Astrocyte of the cerebellum (primary cell): ENCODE data around the gene ILRUN.

Experiments
- DNase-seq: peaks from one replicate; pipeline ENCODE4 v3.0.0-alpha.2; 2011; ENCODE audit warnings: low read depth
- H3K4me3 ChIP-seq: 2 replicates; pipeline ENCODE4 v1.5.1; 2011; ENCODE audit warnings: mild to moderate bottlenecking, low read depth, low read length, moderate library complexity
- CTCF ChIP-seq: IDR thresholded peaks from 2 replicates; pipeline ENCODE4 v1.5.1; 2012; ENCODE audit warnings: low read length, low read depth, moderate library complexity, mild to moderate bottlenecking; ENCODE audit errors: missing control alignments
- in situ Hi-C: cut with HindIII; loops from 2 replicates; pipeline ENCODE4 v1.10.0; 2017; ENCODE audit warnings: low sequenced_read_pairs

The ILRUN gene

GRCh38 chr6:34697904-34698559 lies 1.5 kb upstream of the ILRUN start:
- no peak for TF ChIP-seq CTCF
- in situ Hi-C loops, result no loop called here
- H3K4me3 ChIP-seq, result no peak overlapping the region
- no peak for DNase-seq

- no peak for DNase-seq
- peak overlapping the region; percentile 97 for H3K4me3 ChIP-seq
- in situ Hi-C loops, result no loop called here
- TF ChIP-seq CTCF, result no peak
These were observed 923 bp upstream of the ILRUN start for GRCh38 chr6:34697544-34697836.

GRCh38 chr6:34696189-34696738 lies 303 bp downstream of the ILRUN start:
- no peak for TF ChIP-seq CTCF
- in situ Hi-C loops, result no loop called here
- peak overlapping the region; percentile 97 for H3K4me3 ChIP-seq
- DNase-seq, result no peak

GRCh38 chr6:34695729-34696188 lies 808 bp downstream of the ILRUN start:
- TF ChIP-seq CTCF, result no peak
- no peak for DNase-seq
- in situ Hi-C loops, result no loop called here
- H3K4me3 ChIP-seq, result peak overlapping the region; percentile 97

GRCh38 chr6:34692280-34692679 lies 4.3 kb downstream of the ILRUN start:
- in situ Hi-C loops, result no loop called here
- TF ChIP-seq CTCF, result no peak
- DNase-seq, result no peak
- no peak overlapping the region for H3K4me3 ChIP-seq

GRCh38 chr6:34689742-34690141 lies 6.8 kb downstream of the ILRUN start:
- no peak for DNase-seq
- H3K4me3 ChIP-seq, result no peak overlapping the region
- in situ Hi-C loops, result no loop called here
- no peak for TF ChIP-seq CTCF

- DNase-seq, result no peak
- no peak for TF ChIP-seq CTCF
- in situ Hi-C loops, result no loop called here
- no peak overlapping the region for H3K4me3 ChIP-seq
These were observed 7.6 kb downstream of the ILRUN start for GRCh38 chr6:34688956-34689355.
